Measurements from ENCODE around the gene CD2AP.

Gene CD2AP

GRCh38 chr6:47629954-47630353 is 152.4 kb downstream of the CD2AP start:
- TF ChIP-seq CTCF (conservative IDR thresholded peaks at IDR 0.05; ENCODE audit: low read depth, low read length) = no peak
- no peak for DNase-seq (ENCODE audit: low read depth)
- no peak overlapping the region for H3K4me3 ChIP-seq (ENCODE audit: low read depth, low read length)

GRCh38 chr6:47630587-47630986 is 153.0 kb downstream of the CD2AP start:
- TF ChIP-seq CTCF (conservative IDR thresholded peaks at IDR 0.05; ENCODE audit: low read depth, low read length) = no peak
- no peak overlapping the region for H3K4me3 ChIP-seq (ENCODE audit: low read depth, low read length)
- DNase-seq (ENCODE audit: low read depth) = no peak

GRCh38 chr6:47631269-47631772 is 153.7 kb downstream of the CD2AP start:
- DNase-seq (ENCODE audit: low read depth) = peak; percentile 67
- TF ChIP-seq CTCF (conservative IDR thresholded peaks at IDR 0.05; ENCODE audit: low read depth, low read length) = peak; percentile 60
- H3K4me3 ChIP-seq (ENCODE audit: low read depth, low read length) = no peak overlapping the region

GRCh38 chr6:47631797-47632196 is 154.2 kb downstream of the CD2AP start:
- DNase-seq (ENCODE audit: low read depth) = no peak
- H3K4me3 ChIP-seq (ENCODE audit: low read depth, low read length) = no peak overlapping the region
- TF ChIP-seq CTCF (conservative IDR thresholded peaks at IDR 0.05; ENCODE audit: low read depth, low read length) = no peak

- no peak overlapping the region for H3K4me3 ChIP-seq (ENCODE audit: low read depth, low read length)
- peak; percentile 13 for TF ChIP-seq CTCF (conservative IDR thresholded peaks at IDR 0.05; ENCODE audit: low read depth, low read length)
- peak; percentile 26 for DNase-seq (ENCODE audit: low read depth)
Measured at GRCh38 chr6:47633141-47633540, 155.6 kb downstream of the CD2AP start.

GRCh38 chr6:47634210-47635047 is 156.8 kb downstream of the CD2AP start:
- TF ChIP-seq CTCF (conservative IDR thresholded peaks at IDR 0.05; ENCODE audit: low read depth, low read length) = no peak
- no peak for DNase-seq (ENCODE audit: low read depth)

GRCh38 chr6:47646689-47647088 is 169.1 kb downstream of the CD2AP start:
- no peak for TF ChIP-seq CTCF (conservative IDR thresholded peaks at IDR 0.05; ENCODE audit: low read depth, low read length)
- H3K4me3 ChIP-seq (ENCODE audit: low read depth, low read length) = no peak overlapping the region
- DNase-seq (ENCODE audit: low read depth) = no peak

More at GRCh38 chr6:47634210-47635047, 156.8 kb downstream of the CD2AP start:
- no peak overlapping the region for H3K4me3 ChIP-seq (ENCODE audit: low read depth, low read length)
